ENCODE data around the gene FAM3A.

Gene FAM3A

GRCh38 chrX:154459832-154460231 lies 56.2 kb downstream of the FAM3A start:
- no peaks in the 10 kb centered on the region for H3F3A ChIP-seq (ENCODE audit: control insufficient read depth, insufficient read depth)
- H3K4me3 ChIP-seq (ENCODE audit: low read length), result no peak overlapping the region
- H3K9me2 ChIP-seq (replicated peaks; ENCODE audit: control insufficient read depth, low read length), result no peaks in the 10 kb centered on the region
- H3K4me1 ChIP-seq (ENCODE audit: control insufficient read depth, low read length), result peaks cover 11% of the 10 kb centered on the region
- H3K27ac ChIP-seq (ENCODE audit: low read depth, low read length), result no peak overlapping the region
- peak overlapping the region; percentile 75 for H3K4me2 ChIP-seq (ENCODE audit: low read length)
- no peaks in the 10 kb centered on the region for H4K20me1 ChIP-seq (ENCODE audit: control insufficient read depth, insufficient read depth, low read depth, low read length)
- no peak for TF ChIP-seq CTCF (IDR thresholded peaks at IDR 0.05; ENCODE audit: low read depth, low read length, poor library complexity, severe bottlenecking)
- no peak for TF ChIP-seq EZH2phosphoT487 (IDR thresholded peaks at IDR 0.05; ENCODE audit: borderline replicate concordance, low read length)
- H3K36me3 ChIP-seq (ENCODE audit: control insufficient read depth, low read length), result no peaks in the 10 kb centered on the region
- H3K27me3 ChIP-seq (ENCODE audit: control insufficient read depth, low read length), result no peaks in the 10 kb centered on the region
- H3K79me2 ChIP-seq (ENCODE audit: control insufficient read depth, low read length), result peaks cover 14% of the 10 kb centered on the region
- no peaks in the 10 kb centered on the region for H3K9me3 ChIP-seq (ENCODE audit: control insufficient read depth, insufficient read depth, low read length)

- Histone ChIP-seq H3F3A (ENCODE audit: control insufficient read depth, insufficient read depth) (no peaks in the 10 kb centered on the region), H3K79me2 (ENCODE audit: control insufficient read depth, low read length) (peaks cover 14% of the 10 kb centered on the region), H3K27ac (ENCODE audit: low read depth, low read length) (no peak overlapping the region), H3K36me3 (ENCODE audit: control insufficient read depth, low read length) (no peaks in the 10 kb centered on the region), H3K4me1 (ENCODE audit: control insufficient read depth, low read length) (peaks cover 11% of the 10 kb centered on the region), H3K4me2 (ENCODE audit: low read length) (peak overlapping the region; percentile 75), H4K20me1 (ENCODE audit: control insufficient read depth, insufficient read depth, low read depth, low read length) (no peaks in the 10 kb centered on the region), H3K27me3 (ENCODE audit: control insufficient read depth, low read length) (no peaks in the 10 kb centered on the region), H3K4me3 (ENCODE audit: low read length) (peak overlapping the region; percentile 80), H3K9me3 (ENCODE audit: control insufficient read depth, insufficient read depth, low read length) (no peaks in the 10 kb centered on the region), H3K9me2 (replicated peaks; ENCODE audit: control insufficient read depth, low read length) (no peaks in the 10 kb centered on the region)
- no peak for TF ChIP-seq CTCF (IDR thresholded peaks at IDR 0.05; ENCODE audit: low read depth, low read length, poor library complexity, severe bottlenecking)
- no peak for TF ChIP-seq EZH2phosphoT487 (IDR thresholded peaks at IDR 0.05; ENCODE audit: borderline replicate concordance, low read length)
Measured at GRCh38 chrX:154458954-154459778, 56.9 kb downstream of the FAM3A start.

- H3K79me2 ChIP-seq (ENCODE audit: control insufficient read depth, low read length), result peaks cover 14% of the 10 kb centered on the region
- no peaks in the 10 kb centered on the region for H3F3A ChIP-seq (ENCODE audit: control insufficient read depth, insufficient read depth)
- no peaks in the 10 kb centered on the region for H3K9me2 ChIP-seq (replicated peaks; ENCODE audit: control insufficient read depth, low read length)
- H3K4me1 ChIP-seq (ENCODE audit: control insufficient read depth, low read length), result peaks cover 11% of the 10 kb centered on the region
- no peak within 1 kb of the TSS for H3K27ac ChIP-seq (ENCODE audit: low read depth, low read length)
- no peaks in the 10 kb centered on the region for H4K20me1 ChIP-seq (ENCODE audit: control insufficient read depth, insufficient read depth, low read depth, low read length)
- H3K36me3 ChIP-seq (ENCODE audit: control insufficient read depth, low read length), result no peaks in the 10 kb centered on the region
- no peaks in the 10 kb centered on the region for H3K9me3 ChIP-seq (ENCODE audit: control insufficient read depth, insufficient read depth, low read length)
- no peak for TF ChIP-seq EZH2phosphoT487 (IDR thresholded peaks at IDR 0.05; ENCODE audit: borderline replicate concordance, low read length)
- no peak for TF ChIP-seq CTCF (IDR thresholded peaks at IDR 0.05; ENCODE audit: low read depth, low read length, poor library complexity, severe bottlenecking)
- peak within 1 kb of the TSS; percentile 75 for H3K4me2 ChIP-seq (ENCODE audit: low read length)
- H3K27me3 ChIP-seq (ENCODE audit: control insufficient read depth, low read length), result no peaks in the 10 kb centered on the region
- peak within 1 kb of the TSS; percentile 80 for H3K4me3 ChIP-seq (ENCODE audit: low read length)
Measured at GRCh38 chrX:154458116-154458953, 57.7 kb downstream of the FAM3A start, which contains the start of gene PLXNA3. PLXNA3 (plus strand) TSS chrX:154458281; CDS start chrX:154460184, 1,903 bp downstream.

Measured in DOHH2 (cell line).